ENCODE results near the gene VEGFC.

DNA sequence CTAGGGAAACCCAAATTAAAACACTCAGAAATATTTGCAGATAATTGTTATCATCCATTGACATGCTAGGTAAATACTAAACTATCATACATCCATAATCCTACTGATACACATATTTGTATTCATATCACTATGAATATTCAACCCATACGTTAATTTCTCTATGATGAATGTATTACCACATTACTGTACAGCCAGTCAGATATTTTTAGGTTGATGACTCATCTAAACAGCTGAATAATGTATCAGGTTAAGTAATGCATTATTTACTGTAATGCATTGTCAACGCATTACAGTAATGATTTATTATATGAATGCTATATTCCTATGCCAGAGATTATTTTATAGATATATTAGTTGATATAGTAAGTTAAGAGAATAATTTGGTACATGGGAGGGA is 37.1 kb downstream of the VEGFC start:
- TF ChIP-seq, protein P1, sequence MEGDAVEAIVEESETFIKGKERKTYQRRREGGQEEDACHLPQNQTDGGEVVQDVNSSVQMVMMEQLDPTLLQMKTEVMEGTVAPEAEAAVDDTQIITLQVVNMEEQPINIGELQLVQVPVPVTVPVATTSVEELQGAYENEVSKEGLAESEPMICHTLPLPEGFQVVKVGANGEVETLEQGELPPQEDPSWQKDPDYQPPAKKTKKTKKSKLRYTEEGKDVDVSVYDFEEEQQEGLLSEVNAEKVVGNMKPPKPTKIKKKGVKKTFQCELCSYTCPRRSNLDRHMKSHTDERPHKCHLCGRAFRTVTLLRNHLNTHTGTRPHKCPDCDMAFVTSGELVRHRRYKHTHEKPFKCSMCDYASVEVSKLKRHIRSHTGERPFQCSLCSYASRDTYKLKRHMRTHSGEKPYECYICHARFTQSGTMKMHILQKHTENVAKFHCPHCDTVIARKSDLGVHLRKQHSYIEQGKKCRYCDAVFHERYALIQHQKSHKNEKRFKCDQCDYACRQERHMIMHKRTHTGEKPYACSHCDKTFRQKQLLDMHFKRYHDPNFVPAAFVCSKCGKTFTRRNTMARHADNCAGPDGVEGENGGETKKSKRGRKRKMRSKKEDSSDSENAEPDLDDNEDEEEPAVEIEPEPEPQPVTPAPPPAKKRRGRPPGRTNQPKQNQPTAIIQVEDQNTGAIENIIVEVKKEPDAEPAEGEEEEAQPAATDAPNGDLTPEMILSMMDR (IDR thresholded peaks at IDR 0.05): no peak
- TF ChIP-seq POLR2AphosphoS5 (IDR thresholded peaks at IDR 0.05; ENCODE audit: insufficient read depth in 1 of 2, low read depth in 1 of 2) (no peak), POLR2A (IDR thresholded peaks at IDR 0.05) (no peak)
